DMS153 (cell line): Measurements from ENCODE around the gene RLN3.
A peak's percentile ranks its signal among the peaks of the same experiment; 100 is the strongest.
"Not testable (repeated sequence)": the region's sequence is repeated elsewhere in the genome, so short reads cannot be mapped to it uniquely, and the experiment has no call there.

Experiments
- DNase-seq: peaks from one replicate; lab custom pipeline; 2025; lab: John Stamatoyannopoulos, UW

The RLN3 gene

DNA sequence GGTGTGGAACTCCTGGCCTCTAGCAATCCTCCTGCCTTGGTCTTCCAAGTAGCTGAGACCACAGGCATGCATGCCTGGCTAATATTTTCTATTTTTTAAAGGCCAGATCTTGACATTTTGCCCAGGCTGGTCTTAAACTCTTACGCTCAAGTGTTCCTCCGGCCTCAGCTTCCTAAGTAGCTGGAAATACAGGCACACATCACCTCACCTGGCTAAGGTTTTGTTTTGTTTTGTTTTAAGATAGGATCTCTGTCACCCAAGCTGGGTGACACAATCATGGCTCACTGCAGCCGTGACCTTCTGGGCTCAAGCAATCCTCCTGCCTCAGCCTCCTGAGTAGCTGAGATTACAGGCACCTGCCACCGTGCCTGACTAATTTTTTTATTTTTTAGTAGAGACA is 5.5 kb upstream of the RLN3 start:
- no peak for DNase-seq

GRCh38 chr19:14023404-14024235 is 4.3 kb upstream of the RLN3 start:
- DNase-seq: no peak

DNA sequence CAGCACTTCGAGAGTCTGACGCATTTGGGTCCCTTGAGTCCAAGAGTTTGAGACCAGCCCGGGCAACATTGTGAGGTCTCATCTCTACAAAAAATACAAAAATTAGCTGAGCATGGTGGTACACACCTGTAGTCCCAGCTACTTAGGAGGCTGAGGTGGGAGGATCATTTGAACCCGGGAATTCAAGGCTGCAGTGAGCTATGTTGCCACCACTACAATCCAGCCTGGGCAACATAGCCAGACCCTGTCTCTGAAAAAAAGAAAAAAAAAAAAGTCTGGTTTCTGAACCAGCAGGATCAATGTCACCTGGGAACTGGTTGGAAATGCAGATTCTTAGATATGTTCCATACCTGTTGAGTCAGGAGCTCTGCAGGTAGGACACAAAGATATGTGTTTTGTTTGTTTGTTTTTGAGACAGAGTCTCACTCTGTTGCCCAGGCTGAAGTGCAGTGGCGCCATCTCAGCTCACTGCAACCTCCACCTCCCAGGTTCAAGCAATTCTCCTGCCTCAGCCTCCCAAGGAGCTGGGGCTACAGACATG is 1.2 kb upstream of the RLN3 start:
- not testable (repeated sequence) for DNase-seq

DNA sequence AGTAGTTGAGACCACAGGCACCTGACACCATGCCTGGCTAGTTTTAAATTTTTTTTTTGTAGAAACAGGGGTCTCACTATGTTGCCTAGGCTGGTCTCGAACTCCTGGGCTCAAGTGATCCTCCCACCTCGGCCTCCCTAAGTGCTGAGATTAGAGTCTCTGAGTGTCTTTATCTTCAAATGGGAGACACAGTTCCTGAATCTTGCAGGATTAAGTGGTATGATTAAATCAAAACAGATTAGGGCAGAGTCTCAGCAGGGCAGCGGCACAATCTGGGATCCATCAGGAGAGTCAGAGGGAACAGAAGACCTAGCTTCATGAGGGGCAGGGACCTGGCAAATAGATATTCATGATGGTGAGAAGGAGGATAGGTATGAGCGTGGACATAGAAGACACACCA is 953 bp downstream of the RLN3 start:
- no peak for DNase-seq

DNA sequence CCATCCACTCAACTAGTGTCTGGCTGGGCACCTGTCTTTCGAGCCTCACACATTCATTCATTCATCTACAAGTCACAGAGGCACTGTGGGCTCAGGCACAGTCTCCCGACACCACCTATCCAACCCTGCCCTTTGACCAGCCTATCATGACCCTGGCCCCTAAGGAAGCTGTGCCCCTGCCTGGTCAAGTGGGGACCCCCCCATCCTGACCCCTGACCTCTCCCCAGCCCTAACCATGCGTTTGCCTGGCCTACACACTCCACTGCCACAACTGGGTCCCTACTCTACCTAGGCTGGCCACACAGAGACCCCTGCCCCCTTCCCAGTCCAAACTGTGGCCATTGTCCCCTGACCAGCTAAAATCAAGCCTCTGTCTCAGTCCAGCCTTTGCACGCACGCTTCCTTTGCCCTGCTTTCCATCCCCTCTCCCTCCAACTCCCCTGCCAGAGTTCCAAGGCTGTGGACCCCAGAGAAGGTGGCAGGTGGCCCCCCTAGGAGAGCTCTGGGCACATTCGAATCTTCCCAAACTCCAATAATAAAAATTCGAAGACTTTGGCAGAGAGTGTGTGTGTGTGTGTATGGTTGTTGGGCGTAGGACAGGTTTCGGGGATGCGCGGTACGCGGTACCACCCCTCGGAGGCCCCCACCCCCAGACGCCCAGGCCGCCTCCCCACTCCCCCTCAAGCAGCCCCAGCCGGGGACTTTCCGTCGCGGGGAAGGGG is 3.2 kb downstream of the RLN3 start:
- DNase-seq: no peak

GRCh38 chr19:14031719-14032480 is 4.0 kb downstream of the RLN3 start, which contains the start of gene IL27RA:
Gene IL27RA (plus strand): TSS chr19:14031762. CDS start chr19:14031873, 111 bp downstream.
- DNase-seq: no peak

GRCh38 chr19:14033946-14034345 is 6.0 kb downstream of the RLN3 start:
- DNase-seq: no peak

- DNase-seq: not testable (repeated sequence)
Observed at GRCh38 chr19:14035159-14035558, 7.2 kb downstream of the RLN3 start.

GRCh38 chr19:14035706-14036105 is 7.8 kb downstream of the RLN3 start:
- no peak for DNase-seq

GRCh38 chr19:14039181-14039580 is 11.2 kb downstream of the RLN3 start:
- no peak for DNase-seq

GRCh38 chr19:14042659-14043608 is 15.0 kb downstream of the RLN3 start:
- DNase-seq: peak; percentile 42

- not testable (repeated sequence) for DNase-seq
Observed at GRCh38 chr19:14047866-14048265, 19.9 kb downstream of the RLN3 start.

GRCh38 chr19:14048443-14049153 is 20.6 kb downstream of the RLN3 start:
- no peak for DNase-seq

DNA sequence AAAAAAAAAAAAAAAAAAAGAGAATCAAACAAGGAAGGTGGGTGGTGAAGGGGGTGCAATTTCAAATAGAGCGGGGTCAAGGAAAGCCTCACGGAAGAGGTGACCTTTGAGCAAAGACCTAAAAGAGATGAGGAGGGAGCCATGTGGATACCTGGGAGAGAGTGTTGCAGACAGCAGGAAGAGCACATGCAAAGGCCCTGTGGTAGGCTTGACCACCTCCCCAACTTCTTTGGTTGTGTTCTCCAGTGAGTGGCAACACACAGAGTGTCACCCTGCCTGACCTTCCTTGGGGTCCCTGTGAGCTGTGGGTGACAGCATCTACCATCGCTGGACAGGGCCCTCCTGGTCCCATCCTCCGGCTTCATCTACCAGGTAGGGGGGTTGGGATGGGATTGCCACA is 22.6 kb downstream of the RLN3 start:
- DNase-seq: no peak

GRCh38 chr19:14050961-14051360 is 23.0 kb downstream of the RLN3 start:
- DNase-seq: not testable (repeated sequence)

DNA sequence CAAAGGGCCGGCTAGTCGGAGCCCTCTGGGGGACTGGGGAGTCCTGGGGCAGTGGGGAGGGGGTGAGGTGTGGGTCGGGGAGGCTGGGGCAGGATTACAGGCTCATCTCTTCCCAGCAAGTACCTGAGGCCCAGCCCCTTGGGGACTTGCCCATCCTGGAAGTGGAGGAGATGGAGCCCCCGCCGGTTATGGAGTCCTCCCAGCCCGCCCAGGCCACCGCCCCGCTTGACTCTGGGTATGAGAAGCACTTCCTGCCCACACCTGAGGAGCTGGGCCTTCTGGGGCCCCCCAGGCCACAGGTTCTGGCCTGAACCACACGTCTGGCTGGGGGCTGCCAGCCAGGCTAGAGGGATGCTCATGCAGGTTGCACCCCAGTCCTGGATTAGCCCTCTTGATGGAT is 24.0 kb downstream of the RLN3 start:
- no peak for DNase-seq

DNA sequence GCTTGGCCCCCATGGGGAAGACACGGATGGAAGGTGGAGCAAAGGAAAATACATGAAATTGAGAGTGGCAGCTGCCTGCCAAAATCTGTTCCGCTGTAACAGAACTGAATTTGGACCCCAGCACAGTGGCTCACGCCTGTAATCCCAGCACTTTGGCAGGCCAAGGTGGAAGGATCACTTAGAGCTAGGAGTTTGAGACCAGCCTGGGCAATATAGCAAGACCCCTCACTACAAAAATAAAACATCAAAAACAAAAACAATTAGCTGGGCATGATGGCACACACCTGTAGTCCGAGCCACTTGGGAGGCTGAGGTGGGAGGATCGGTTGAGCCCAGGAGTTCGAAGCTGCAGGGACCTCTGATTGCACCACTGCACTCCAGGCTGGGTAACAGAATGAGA is 24.5 kb downstream of the RLN3 start:
- DNase-seq: no peak

GRCh38 chr19:14053032-14053431 is 25.1 kb downstream of the RLN3 start:
- no peak for DNase-seq

- DNase-seq: no peak
Observed at GRCh38 chr19:14053500-14053899, 25.6 kb downstream of the RLN3 start.

- DNase-seq: no peak
Observed at GRCh38 chr19:14054099-14054498, 26.2 kb downstream of the RLN3 start.
